Chondrocyte (in vitro differentiated cells): ENCODE results near the gene TMEM63B. TPM values are rescaled to one million over a fixed set of nuclear protein-coding genes. Genes with fewer than 3 reads are reported as not detected.
A peak's percentile ranks its signal among the peaks of the same experiment; 100 is the strongest.

Experiments
- DNase-seq: peaks from one replicate; pipeline ENCODE4 v3.0.0; 2021; ENCODE audit warnings: mixed read lengths, low spot score
- H3K27ac Mint-ChIP-seq: one replicate; pipeline ENCODE4 v1.8.0; 2021; ENCODE audit warnings: mild to moderate bottlenecking, moderate library complexity, mixed read lengths; ENCODE audit not compliant: unreplicated experiment
- H3K27me3 Mint-ChIP-seq: 2 replicates; pipeline ENCODE4 v1.8.0; 2021; ENCODE audit warnings: low read depth, mixed read lengths
- H3K36me3 Mint-ChIP-seq: 2 replicates; pipeline ENCODE4 v1.8.0; 2021; ENCODE audit warnings: low read depth, mixed read lengths
- H3K4me1 Mint-ChIP-seq: 2 replicates; pipeline ENCODE4 v1.8.0; 2021; ENCODE audit warnings: low read depth, mild to moderate bottlenecking, mixed read lengths
- H3K4me3 Mint-ChIP-seq: one replicate; pipeline ENCODE4 v1.8.0; 2021; ENCODE audit warnings: mild to moderate bottlenecking, moderate library complexity, mixed read lengths; ENCODE audit not compliant: unreplicated experiment
- H3K9me3 Mint-ChIP-seq: 2 replicates; pipeline ENCODE4 v1.8.0; 2021; ENCODE audit warnings: low read depth, mixed read lengths
- CTCF ChIP-seq: fragments of 200-600 bp; sonication (generic); IDR thresholded peaks from 2 replicates; pipeline ENCODE4 v1.5.0; 2021; ENCODE audit warnings: antibody characterized with exemption, mild to moderate bottlenecking, moderate library complexity
- total RNA-seq: library from RNA; stranded (reverse); gene quantifications from 3 replicates; pipeline ENCODE4 v1.2.1, GENCODE V29; 2021

Gene TMEM63B
- total RNA-seq, 1 donor from 2014 or later = 40.7 TPM

- peak; percentile 52 for DNase-seq
- no peaks in the 10 kb centered on the region for H3K9me3 Mint-ChIP-seq
- H3K36me3 Mint-ChIP-seq = peaks cover 5% of the 10 kb centered on the region
- H3K4me1 Mint-ChIP-seq = peaks cover 11% of the 10 kb centered on the region
- no peak overlapping the region for H3K4me3 Mint-ChIP-seq
- no peaks in the 10 kb centered on the region for H3K27me3 Mint-ChIP-seq
- TF ChIP-seq CTCF = peak; percentile 88
- H3K27ac Mint-ChIP-seq = no peak overlapping the region
Observed at GRCh38 chr6:44096612-44097011, 30.7 kb upstream of the TMEM63B start.

GRCh38 chr6:44097782-44098317 lies 29.5 kb upstream of the TMEM63B start:
- H3K27ac Mint-ChIP-seq = no peak overlapping the region

GRCh38 chr6:44099192-44099591 lies 28.2 kb upstream of the TMEM63B start:
- DNase-seq = no peak
- no peak overlapping the region for H3K27ac Mint-ChIP-seq
- no peak for TF ChIP-seq CTCF
- H3K27me3 Mint-ChIP-seq = no peaks in the 10 kb centered on the region
- no peak overlapping the region for H3K4me3 Mint-ChIP-seq
- H3K4me1 Mint-ChIP-seq = peaks cover 11% of the 10 kb centered on the region
- peaks cover 14% of the 10 kb centered on the region for H3K36me3 Mint-ChIP-seq
- H3K9me3 Mint-ChIP-seq = no peaks in the 10 kb centered on the region

More at GRCh38 chr6:44097782-44098317, 29.5 kb upstream of the TMEM63B start:
- H3K4me1 Mint-ChIP-seq = peaks cover 11% of the 10 kb centered on the region
- TF ChIP-seq CTCF = no peak
- H3K27me3 Mint-ChIP-seq = no peaks in the 10 kb centered on the region
- peaks cover 10% of the 10 kb centered on the region for H3K36me3 Mint-ChIP-seq
- DNase-seq = no peak
- H3K4me3 Mint-ChIP-seq = no peak overlapping the region
- H3K9me3 Mint-ChIP-seq = no peaks in the 10 kb centered on the region

DNA sequence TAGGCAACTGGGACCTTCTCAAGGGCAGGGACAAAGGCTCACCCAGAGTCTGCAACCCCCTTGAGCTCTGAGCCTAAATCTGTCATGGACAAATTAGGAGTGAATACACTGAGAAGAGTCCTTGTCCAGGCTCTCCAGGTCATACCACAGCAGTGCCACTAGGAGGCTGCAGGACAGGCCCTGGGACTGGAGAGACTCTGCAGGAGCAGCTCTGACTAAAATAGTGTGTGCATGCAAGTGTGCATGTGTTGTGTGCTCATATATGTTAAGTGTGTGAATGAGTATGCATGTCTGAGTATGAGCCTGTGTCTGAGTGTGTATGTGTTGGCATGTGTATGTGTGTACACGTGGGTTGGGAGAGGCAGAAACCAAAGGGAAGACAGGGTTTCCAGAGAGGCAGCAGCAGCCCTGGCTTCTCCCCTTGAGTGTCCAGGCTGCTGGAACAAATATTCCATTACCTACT lies 27.2 kb upstream of the TMEM63B start:
- TF ChIP-seq CTCF = peak; percentile 75
- no peaks in the 10 kb centered on the region for H3K9me3 Mint-ChIP-seq
- peaks cover 13% of the 10 kb centered on the region for H3K36me3 Mint-ChIP-seq
- peaks cover 4% of the 10 kb centered on the region for H3K4me1 Mint-ChIP-seq
- H3K27ac Mint-ChIP-seq = no peak overlapping the region
- H3K27me3 Mint-ChIP-seq = no peaks in the 10 kb centered on the region
- DNase-seq = no peak
- H3K4me3 Mint-ChIP-seq = no peak overlapping the region

DNA sequence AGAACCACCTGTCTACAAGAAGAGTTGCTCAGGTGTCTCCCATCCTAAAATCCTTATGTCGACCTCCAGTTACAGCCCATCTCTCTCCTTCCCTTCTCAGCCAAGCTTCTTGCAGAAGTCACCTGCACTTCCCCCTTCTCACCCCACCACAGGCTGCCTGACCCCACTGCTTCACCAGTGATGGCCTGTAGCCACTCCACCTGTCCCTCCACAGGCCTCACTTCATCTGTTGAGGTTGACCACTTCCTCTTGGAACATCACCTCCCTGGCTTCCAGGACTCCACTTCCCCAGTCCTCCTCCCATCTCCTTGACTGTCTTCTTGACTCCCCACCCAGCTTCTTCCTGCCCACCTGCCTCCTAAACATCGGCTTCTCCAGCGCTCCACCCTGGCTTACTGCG lies 25.5 kb upstream of the TMEM63B start:
- Mint-ChIP-seq H3K36me3 (peaks cover 13% of the 10 kb centered on the region), H3K27ac (peak overlapping the region; percentile 62)
- no peak for TF ChIP-seq CTCF

More for the DNA sequence above, 25.5 kb upstream of the TMEM63B start:
- H3K27me3 Mint-ChIP-seq = no peaks in the 10 kb centered on the region
- DNase-seq = no peak
- H3K4me3 Mint-ChIP-seq = no peak overlapping the region
- peaks cover 3% of the 10 kb centered on the region for H3K4me1 Mint-ChIP-seq
- no peaks in the 10 kb centered on the region for H3K9me3 Mint-ChIP-seq
